ENCODE data around the gene MRPS16.

DNA sequence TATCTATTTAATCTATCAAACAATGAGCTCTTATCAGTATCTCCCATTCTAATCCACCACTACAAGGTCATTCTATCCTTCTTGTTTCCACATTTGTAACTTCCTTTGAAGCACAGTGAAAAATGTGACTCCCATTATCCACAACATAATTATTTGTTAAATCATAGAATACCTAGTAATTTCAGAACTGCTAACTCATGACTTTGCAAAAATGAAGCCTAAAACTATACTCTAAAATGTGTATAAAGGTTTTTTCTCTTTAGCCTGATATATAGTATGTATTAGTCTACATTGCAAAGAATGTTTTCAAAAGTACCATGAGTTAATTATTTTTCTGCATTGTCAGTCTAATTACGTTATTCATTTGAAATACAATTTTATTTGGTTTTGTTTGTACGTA lies 12.0 kb upstream of the MRPS16 start:
- TF ChIP-seq, protein P1, sequence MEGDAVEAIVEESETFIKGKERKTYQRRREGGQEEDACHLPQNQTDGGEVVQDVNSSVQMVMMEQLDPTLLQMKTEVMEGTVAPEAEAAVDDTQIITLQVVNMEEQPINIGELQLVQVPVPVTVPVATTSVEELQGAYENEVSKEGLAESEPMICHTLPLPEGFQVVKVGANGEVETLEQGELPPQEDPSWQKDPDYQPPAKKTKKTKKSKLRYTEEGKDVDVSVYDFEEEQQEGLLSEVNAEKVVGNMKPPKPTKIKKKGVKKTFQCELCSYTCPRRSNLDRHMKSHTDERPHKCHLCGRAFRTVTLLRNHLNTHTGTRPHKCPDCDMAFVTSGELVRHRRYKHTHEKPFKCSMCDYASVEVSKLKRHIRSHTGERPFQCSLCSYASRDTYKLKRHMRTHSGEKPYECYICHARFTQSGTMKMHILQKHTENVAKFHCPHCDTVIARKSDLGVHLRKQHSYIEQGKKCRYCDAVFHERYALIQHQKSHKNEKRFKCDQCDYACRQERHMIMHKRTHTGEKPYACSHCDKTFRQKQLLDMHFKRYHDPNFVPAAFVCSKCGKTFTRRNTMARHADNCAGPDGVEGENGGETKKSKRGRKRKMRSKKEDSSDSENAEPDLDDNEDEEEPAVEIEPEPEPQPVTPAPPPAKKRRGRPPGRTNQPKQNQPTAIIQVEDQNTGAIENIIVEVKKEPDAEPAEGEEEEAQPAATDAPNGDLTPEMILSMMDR (IDR thresholded peaks at IDR 0.05; ENCODE audit: poor library complexity): no peak
- TF ChIP-seq EZH2phosphoT487 (IDR thresholded peaks at IDR 0.05; ENCODE audit: low read depth, severe bottlenecking, unreplicated experiment): no peak

Data from hepatocyte (in vitro differentiated cells).